Activated naive CD8-positive, alpha-beta T cell (primary cell): Measurements from ENCODE around the gene TTLL13.
"Not testable (repeated sequence)": the region's sequence is repeated elsewhere in the genome, so short reads cannot be mapped to it uniquely, and the experiment has no call there.

Experiments
- H3K27ac Mint-ChIP-seq: one replicate; pipeline ENCODE4 v1.8.0; 2021; ENCODE audit warnings: mixed read lengths
- H3K27me3 Mint-ChIP-seq: one replicate; pipeline ENCODE4 v1.8.0; 2021; ENCODE audit warnings: mixed read lengths
- H3K36me3 Mint-ChIP-seq: one replicate; pipeline ENCODE4 v1.8.0; 2021; ENCODE audit warnings: mixed read lengths
- H3K4me1 Mint-ChIP-seq: one replicate; pipeline ENCODE4 v1.8.0; 2021; ENCODE audit warnings: low read depth, mixed read lengths
- H3K4me3 Mint-ChIP-seq: one replicate; pipeline ENCODE4 v1.8.0; 2021; ENCODE audit warnings: mild to moderate bottlenecking, mixed read lengths
- H3K9me3 Mint-ChIP-seq: one replicate; pipeline ENCODE4 v1.8.0; 2021; ENCODE audit warnings: low read depth, mixed read lengths

TTLL13 gene

DNA sequence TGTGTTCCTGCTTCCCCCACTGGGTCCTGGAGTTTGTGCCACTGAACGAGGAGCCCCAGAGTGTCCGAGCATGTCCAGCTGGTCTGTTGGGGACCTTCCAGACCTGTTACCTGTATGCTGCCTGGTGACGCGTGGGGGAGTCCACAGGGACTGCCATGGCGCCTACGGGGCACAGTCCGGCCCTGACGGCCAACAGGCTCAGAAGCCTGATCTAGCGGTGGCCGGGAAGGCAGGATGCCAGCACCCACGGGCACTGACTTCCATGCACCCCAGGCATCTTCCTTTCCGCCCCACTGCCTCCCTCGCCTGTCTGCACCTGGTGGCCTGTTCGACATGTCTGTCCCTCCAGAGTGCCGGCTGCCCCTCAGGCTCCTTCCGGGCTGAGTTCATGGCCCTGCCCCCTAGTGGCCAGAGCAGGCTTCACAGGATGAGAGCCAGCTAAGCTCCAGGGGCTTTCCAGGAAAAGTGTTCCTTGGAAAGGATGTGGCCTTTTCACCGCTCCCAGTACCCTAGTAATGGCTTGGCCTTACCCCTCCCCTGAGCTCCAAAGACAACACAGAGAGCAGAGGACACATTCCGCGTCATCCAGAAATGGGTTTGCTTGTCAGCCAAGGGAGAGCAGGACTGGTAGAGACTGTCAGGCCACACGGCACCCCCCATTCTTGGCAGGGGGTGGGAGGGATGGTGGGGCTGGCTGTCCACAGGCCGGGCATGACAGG is 51.8 kb downstream of the TTLL13 start:
- Mint-ChIP-seq H3K4me1 (peaks cover 12% of the 10 kb centered on the region), H3K27ac (no peak overlapping the region), H3K4me3 (no peak overlapping the region), H3K27me3 (peaks cover 2% of the 10 kb centered on the region), H3K9me3 (no peaks in the 10 kb centered on the region), H3K36me3 (no peaks in the 10 kb centered on the region)

DNA sequence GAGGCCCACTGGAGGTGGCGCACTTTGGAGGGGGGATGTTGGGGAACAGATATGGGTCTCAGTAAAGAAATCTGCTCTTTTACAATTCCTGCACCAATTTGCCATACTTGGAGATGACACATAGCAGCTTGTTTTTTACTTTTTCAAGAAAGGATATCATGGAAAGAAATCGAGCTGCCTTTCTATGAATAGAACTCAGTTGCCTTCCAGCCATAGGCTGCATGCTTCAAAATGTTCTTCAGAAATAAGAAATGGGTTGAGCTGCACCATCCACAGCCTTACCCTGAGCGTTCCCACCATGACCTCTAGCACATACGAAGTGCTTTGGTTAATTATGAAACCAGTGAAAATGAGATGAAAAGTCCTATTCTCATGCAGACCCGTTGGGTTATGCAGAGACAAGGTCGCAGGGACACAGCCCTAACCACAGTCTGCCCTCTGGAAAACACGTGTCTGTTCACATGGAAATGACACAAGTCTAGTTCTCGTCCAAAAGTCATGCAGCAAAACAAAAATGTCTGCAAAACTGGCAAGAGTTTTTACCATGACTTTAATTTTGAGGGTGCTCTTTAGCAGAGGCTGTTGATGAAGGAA is 52.4 kb downstream of the TTLL13 start:
- Mint-ChIP-seq H3K27ac (no peak overlapping the region), H3K9me3 (no peaks in the 10 kb centered on the region), H3K4me1 (peaks cover 19% of the 10 kb centered on the region), H3K4me3 (no peak overlapping the region), H3K27me3 (peaks cover 2% of the 10 kb centered on the region), H3K36me3 (no peaks in the 10 kb centered on the region)

DNA sequence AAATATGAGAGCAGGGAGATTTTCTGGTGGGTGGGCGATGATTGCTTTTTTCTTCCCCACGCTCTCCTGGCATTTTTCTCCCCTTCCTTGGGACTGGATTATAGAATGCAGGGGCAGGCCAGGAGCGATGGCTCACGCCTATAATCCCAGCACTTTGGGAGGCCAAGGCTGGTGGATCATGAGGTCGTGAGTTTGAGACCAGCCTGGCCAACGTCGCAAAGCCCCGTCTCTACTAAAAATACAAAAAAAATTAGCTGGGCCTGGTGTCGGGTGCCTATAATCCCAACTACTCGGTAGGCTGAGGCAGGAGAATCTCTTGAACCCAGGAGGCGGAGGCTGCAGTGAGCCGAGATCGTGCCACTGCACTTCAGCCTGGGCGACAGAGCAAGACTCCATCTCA is 56.0 kb downstream of the TTLL13 start:
- H3K36me3 Mint-ChIP-seq, H3K4me3 Mint-ChIP-seq, H3K27me3 Mint-ChIP-seq, H3K27ac Mint-ChIP-seq, H3K9me3 Mint-ChIP-seq: not testable (repeated sequence)
- peaks cover 29% of the 10 kb centered on the region for H3K4me1 Mint-ChIP-seq

DNA sequence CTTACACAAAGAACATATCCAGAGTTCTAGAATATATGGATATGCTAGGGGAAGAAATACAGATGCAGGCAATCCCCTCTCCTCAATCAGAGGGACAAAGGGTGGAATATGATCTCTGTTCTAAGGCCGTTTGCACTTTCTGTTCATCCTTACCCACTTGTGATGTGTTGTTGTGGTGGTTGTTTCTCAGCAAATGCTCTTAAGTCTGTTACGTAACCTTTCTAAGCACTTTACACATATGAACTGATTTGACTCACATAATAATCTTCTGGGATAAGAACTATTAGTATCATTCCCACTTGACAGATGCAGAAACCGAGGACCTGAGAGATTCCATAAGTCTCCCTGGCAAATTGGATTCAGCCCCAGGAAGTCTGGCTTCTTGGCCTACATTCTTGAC is 56.6 kb downstream of the TTLL13 start:
- no peaks in the 10 kb centered on the region for H3K36me3 Mint-ChIP-seq
- H3K4me1 Mint-ChIP-seq = peaks cover 28% of the 10 kb centered on the region
- no peaks in the 10 kb centered on the region for H3K9me3 Mint-ChIP-seq
- peak overlapping the region; percentile 79 for H3K27ac Mint-ChIP-seq
- H3K4me3 Mint-ChIP-seq = peak overlapping the region; percentile 46
- H3K27me3 Mint-ChIP-seq = peaks cover 2% of the 10 kb centered on the region

DNA sequence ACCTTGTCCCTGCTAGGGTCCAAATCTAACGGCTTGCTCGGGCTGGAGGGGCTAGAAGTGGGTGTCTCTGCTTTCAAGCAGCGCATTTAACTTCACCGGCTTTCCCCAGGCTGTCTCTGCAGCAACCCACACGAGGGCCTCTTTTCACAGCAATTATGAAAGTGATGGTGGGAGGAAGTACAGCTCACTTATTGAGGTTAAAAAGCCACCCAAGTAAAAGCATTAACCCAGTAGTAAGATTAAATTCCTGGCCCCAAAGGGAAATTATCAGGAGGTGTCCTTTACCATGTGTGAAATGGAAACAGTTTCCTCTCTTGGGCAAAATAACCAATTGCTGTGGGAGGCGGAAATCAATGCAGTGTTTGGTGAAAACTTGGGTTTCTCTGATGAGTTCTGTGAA is 57.2 kb downstream of the TTLL13 start:
- H3K4me1 Mint-ChIP-seq = peaks cover 27% of the 10 kb centered on the region
- H3K27ac Mint-ChIP-seq = peak overlapping the region; percentile 79
- peaks cover 2% of the 10 kb centered on the region for H3K27me3 Mint-ChIP-seq
- H3K4me3 Mint-ChIP-seq = peak overlapping the region; percentile 46
- no peaks in the 10 kb centered on the region for H3K9me3 Mint-ChIP-seq
- H3K36me3 Mint-ChIP-seq = no peaks in the 10 kb centered on the region

DNA sequence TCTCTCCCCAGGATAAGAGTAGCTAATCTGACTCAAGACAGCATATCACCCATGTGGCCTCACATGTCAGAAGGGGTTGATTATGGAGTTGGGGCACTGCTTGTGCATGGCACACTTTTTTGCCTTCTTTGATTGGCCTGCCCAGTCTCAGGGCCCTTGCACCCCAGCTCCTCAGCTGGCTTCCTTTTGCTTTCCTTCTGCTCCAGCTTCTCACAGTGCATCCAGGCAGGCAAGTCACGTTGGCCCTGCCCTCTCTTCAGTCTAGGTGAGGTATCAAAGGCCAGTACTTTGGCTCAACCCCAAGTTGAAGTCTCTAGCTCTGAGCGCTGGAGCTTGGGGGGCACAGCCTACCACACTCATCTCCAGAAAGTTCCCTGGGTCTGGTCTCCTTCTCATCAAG is 58.3 kb downstream of the TTLL13 start:
- H3K4me3 Mint-ChIP-seq = no peak overlapping the region
- H3K9me3 Mint-ChIP-seq = no peaks in the 10 kb centered on the region
- peaks cover 27% of the 10 kb centered on the region for H3K4me1 Mint-ChIP-seq
- no peaks in the 10 kb centered on the region for H3K36me3 Mint-ChIP-seq
- peaks cover 2% of the 10 kb centered on the region for H3K27me3 Mint-ChIP-seq
- no peak overlapping the region for H3K27ac Mint-ChIP-seq

DNA sequence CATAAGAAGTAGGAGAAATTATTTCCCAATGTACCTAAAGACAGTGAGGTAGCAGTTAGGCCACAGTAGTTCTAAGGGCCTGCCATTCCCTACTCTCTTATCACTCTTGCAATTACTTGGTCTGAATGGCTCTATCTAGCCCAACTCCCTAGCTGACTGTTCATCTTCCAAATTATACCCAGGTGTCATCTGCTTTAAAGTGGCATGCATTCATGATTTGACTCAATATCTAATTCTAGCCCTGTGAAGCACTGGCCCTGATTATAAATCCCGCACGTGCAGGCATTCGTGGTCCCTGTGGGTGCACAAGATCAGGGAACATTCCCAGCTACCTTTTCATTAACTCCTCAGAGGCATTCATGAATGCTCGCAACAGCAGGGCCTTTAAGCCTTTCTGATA is 59.7 kb downstream of the TTLL13 start:
- Mint-ChIP-seq H3K27ac (no peak overlapping the region), H3K4me1 (peaks cover 24% of the 10 kb centered on the region), H3K36me3 (no peaks in the 10 kb centered on the region), H3K27me3 (no peaks in the 10 kb centered on the region), H3K4me3 (no peak overlapping the region), H3K9me3 (no peaks in the 10 kb centered on the region)
